Breast epithelium (tissue), 3 donors: ENCODE measurements around the gene NLGN4Y.

Experiments used
- POLR2AphosphoS5 ChIP-seq, 3 donors: sonication (generic); formaldehyde crosslinking; IDR thresholded peaks; one replicate each; pipeline ENCODE4 v1.6.1; 2017; ENCODE audit warnings: antibody characterized with exemption in 3 of 3
- TF ChIP-seq, protein P1 (sequence below), 3 donors: fragments of 450-650 bp; IDR thresholded peaks; one replicate each; pipeline ENCODE4 v1.5.1; 2016 to 2017; ENCODE audit warnings: antibody characterized with exemption in 3 of 3, mild to moderate bottlenecking in 3 of 3, moderate library complexity in 3 of 3

GRCh38 chrY:14644157-14644952, 120.0 kb downstream of the NLGN4Y start:
- TF ChIP-seq, protein P1, sequence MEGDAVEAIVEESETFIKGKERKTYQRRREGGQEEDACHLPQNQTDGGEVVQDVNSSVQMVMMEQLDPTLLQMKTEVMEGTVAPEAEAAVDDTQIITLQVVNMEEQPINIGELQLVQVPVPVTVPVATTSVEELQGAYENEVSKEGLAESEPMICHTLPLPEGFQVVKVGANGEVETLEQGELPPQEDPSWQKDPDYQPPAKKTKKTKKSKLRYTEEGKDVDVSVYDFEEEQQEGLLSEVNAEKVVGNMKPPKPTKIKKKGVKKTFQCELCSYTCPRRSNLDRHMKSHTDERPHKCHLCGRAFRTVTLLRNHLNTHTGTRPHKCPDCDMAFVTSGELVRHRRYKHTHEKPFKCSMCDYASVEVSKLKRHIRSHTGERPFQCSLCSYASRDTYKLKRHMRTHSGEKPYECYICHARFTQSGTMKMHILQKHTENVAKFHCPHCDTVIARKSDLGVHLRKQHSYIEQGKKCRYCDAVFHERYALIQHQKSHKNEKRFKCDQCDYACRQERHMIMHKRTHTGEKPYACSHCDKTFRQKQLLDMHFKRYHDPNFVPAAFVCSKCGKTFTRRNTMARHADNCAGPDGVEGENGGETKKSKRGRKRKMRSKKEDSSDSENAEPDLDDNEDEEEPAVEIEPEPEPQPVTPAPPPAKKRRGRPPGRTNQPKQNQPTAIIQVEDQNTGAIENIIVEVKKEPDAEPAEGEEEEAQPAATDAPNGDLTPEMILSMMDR (IDR thresholded peaks at IDR 0.05): no peak
- no peak for TF ChIP-seq POLR2AphosphoS5 (IDR thresholded peaks at IDR 0.05)
